Left lobe of liver (tissue), 2 donors: ENCODE data around the gene PPARD. TPM values are rescaled to one million over a fixed set of nuclear protein-coding genes. Genes with fewer than 3 reads are reported as not detected.
"Not testable (repeated sequence)": the region's sequence is repeated elsewhere in the genome, so short reads cannot be mapped to it uniquely, and the experiment has no call there.

Experiments used
- ATAC-seq: fragments of 200-7000 bp; cut with Tn5 transposase; one replicate; pipeline ENCODE4 v1.9.1; 2020; ENCODE audit warnings: mild to moderate bottlenecking, moderate library complexity
- DNase-seq: peaks from one replicate; pipeline ENCODE4 v3.0.0-alpha.2; 2020; ENCODE audit warnings: low spot score
- total RNA-seq: library from RNA; stranded (reverse); gene quantifications from one replicate; pipeline ENCODE4 v1.2.1, GENCODE V29; 2021
- donor health status: DM: no; HTN: no; CAD: no; lungs with moderate emphysema.
- donor health status: DM: no; HTN: yes; CAD: no.

PPARD gene
- 10.8 TPM for total RNA-seq

DNA sequence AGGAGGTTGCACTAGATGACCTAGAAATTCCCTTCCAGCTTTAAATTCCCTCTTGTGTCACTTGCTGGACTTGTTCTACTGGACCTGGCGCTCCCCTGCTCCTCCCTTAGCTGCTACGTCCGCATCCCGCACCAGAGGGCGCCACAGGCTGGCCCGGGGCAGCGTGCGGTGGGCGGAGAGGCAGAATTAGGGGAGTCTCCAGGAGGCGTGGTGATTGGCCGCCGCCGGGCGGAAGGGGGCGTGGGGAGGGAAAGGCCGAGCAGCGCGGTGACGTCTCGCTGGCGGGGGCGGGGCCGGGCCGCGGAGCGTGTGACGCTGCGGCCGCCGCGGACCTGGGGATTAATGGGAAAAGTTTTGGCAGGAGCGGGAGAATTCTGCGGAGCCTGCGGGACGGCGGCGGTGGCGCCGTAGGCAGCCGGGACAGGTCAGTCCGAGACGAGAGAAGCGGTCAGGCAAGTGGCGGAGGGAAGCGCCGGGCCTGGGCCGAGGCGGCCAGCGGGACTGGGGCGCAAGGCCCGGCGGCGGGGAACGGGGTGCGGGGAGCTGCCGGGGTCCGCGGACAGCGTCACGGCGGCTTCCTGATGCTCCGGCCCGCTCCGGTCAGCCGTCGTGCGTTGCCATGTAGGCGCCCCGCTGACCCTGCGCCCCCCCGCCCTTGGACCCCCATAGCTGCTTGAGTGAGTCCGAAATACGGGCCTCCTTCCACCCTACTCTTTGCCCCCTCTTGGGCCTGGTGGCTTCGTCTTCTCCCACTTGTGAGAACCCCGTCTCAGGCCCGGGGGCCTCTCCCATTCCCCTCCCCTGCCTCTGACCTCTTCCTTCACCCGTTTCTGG, at the start of gene PPARD:
PPARD (plus strand) TSS at position 301 of the 834 bp plus-strand sequence. CDS start 68,530 bp downstream, outside the sequence.
- DNase-seq (peak; percentile 99), ATAC-seq (peak; percentile 98)

DNA sequence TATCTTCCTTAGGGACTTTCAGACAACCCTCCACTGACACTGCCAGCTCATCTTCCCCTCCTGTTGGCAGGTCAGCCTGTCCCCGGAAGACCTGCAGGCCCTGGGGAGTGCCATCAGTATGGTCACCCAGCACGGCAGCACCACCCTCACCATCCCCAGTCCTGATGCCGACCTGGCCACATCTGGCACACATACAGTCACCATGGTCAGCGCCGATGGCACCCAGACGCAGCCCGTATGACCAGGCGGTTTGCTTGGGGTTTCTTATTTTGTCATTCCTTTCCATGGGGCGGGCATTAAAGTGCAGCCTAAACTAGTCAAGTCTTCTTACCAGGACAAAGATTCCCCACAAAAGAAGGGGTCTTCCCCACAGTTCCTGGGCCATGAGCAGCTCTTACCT, 48.7 kb upstream of the PPARD start:
- DNase-seq = no peak
- no peak for ATAC-seq

- DNase-seq (no peak), ATAC-seq (peak; percentile 86)
These were observed 47.9 kb upstream of the PPARD start for GRCh38 chr6:35294308-35294945.

DNA sequence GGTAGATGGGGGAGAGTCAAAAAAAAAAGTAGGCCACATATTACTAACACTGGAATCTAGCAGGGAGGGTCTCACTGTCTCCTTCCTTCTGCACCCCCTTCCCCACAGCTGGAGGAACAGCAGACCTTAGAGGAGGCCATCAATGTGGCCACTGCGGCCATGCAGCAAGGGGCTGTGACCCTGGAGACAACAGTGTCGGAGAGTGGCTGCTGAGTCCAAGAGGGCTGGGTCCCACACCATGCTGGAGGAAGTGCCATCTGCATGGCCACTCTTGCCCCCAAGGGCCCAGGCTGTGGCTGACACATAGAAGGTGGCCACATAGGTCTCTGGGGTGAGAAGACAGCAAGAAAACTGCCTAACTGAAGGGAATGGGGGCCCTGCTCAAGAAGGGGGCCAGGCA, 47.3 kb upstream of the PPARD start:
- ATAC-seq (no peak), DNase-seq (no peak)

- DNase-seq (no peak), ATAC-seq (no peak)
These were observed 46.6 kb upstream of the PPARD start for GRCh38 chr6:35295521-35296315.

DNA sequence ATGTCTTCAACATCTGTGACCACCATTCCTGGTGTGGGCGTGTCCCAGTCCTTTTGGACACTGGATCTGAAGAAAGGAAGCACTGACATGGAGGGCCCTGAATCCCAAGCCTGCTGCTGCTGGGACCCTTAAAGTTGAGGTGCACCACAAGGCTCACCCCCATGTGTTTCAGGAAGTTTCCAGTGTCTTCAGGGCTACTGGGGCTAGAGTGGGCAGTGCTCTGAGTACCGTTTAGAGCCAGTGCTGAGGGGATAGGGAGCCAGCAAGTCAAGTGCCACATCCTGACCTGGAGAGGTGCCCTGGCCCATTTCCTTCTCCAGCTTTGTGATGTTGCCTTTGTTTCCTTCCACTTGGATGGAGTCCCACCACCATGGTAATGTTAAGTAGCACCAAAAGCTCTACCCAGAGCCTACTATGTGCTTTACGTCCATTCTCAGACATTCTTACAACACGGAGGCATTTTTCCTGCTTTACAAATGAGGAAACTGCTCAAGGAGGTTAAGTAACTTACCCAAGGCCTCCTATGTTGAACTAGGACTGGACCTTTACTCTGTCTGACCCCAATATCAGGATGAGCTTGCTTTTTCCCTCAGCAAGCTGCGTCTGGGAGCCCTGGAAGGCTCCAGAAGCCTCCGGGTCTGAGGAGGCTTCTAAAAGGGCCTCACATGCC, 45.3 kb upstream of the PPARD start:
- ATAC-seq (no peak), DNase-seq (no peak)

- DNase-seq = peak; percentile 65
- ATAC-seq = peak; percentile 66
These were observed 44.5 kb upstream of the PPARD start, which contains the start of gene DEF6 for GRCh38 chr6:35297601-35298481. Gene DEF6 (plus strand): TSS chr6:35297818. CDS start chr6:35297857, 39 bp downstream.

DNA sequence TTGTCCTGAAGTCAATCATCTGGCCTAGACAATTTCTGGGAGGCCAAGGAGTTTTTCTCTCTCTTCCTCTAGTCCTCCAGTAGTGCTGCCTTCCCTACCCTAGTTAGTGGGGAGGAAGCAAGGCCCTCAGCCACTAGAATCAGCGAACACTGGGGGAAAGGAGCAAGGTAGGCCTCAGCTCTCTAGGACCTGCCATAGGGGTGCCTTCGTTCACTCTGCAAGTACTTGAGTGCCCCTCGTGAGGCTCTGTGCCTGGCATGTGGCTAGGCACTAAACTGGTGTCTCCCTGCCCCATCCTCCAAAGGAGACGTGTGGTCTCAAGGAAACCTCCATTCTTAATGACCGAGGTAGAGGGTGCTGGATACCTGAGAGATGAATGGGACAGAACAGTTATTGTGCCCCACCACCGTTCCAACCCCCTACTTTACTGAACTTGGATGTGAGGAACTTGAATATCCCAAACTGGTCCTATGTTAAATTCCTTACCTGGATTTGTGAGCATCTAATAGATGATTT, 43.7 kb upstream of the PPARD start:
- no peak for DNase-seq
- ATAC-seq = no peak

DNA sequence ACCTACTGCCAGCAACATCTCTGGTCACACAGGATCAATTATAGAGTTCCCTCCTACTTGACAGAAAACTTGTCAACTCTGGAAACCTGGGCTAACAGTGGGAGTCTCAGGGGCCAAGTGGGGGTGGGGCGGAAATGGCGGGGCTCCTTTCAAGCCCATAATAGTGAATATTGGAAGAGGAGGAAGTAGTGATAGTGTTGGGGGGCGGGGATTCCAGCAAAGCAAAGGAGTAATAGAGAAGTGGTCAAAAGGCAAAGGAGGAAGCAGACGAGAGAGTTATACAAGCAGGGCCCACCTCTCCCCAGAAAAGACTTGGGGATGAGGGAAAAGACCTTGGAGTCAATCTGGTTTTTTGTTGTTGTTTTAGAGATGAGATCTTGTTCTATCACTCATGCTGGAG, 42.7 kb upstream of the PPARD start:
- DNase-seq = no peak

DNA sequence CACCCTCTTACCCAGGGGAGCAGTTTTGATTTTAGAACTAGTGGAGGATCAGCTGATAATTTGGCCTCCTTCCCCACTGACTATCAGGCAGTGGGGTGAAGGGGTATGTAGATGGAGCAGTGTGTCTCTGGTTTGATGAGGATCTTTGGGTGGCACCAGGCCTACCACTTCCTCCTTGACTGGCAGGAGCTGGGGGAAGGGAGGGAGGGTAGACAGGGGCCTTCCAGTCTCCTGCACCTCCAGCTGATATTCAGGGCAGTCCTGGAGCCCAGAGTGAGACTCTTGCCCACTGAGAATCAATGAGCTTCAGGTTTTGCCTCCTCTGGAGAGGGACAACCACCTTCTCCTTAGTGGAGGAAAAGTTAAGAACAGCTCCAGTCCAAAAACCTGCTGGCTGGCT, 41.5 kb upstream of the PPARD start:
- ATAC-seq (no peak), DNase-seq (no peak)

More for the DNA sequence above, 42.7 kb upstream of the PPARD start:
- no peak for ATAC-seq

GRCh38 chr6:35302604-35303241, 39.6 kb upstream of the PPARD start:
- DNase-seq (no peak), ATAC-seq (peak; percentile 69)

GRCh38 chr6:35304299-35304698, 38.1 kb upstream of the PPARD start:
- no peak for DNase-seq
- no peak for ATAC-seq

DNA sequence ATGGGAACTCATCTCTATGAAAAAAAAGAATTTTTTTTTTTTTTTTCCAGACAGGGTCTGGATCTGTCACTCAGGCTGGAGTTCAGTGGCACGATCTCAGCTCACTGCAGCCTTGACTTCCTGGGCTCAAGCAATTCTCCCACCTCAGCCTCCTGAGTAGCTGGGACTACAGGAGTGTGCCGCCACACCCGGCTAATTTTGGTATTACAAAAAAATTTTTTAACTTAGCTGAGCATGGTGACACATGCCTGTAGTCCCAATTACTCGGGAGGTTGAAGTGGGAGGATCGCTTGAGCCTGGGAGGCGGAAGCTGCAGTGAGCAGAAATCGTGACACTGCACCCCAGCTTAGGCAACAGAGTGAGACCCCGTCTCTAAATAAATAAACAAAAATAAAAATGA, 37.2 kb upstream of the PPARD start:
- ATAC-seq = no peak
- DNase-seq = no peak

DNA sequence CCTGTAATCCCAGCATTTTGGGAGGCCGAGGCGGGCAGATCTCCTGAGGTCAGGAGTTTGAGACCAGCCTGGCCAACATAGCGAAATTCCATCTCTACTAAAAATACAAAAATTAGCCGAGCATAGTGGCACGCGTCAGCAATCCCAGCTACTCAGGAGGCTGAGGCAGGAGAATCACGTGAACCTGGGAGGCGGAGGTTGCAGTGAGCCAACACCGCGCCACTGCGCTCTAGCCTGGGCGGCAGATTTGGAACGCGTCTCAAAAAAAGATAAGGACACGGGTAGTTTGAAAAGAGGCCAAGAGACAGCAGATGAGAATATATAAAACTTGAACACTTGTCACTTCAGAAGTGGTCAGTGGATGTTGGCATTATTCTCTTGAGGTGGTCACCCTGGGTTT, 35.2 kb upstream of the PPARD start:
- DNase-seq, ATAC-seq: not testable (repeated sequence)

- ATAC-seq, DNase-seq: not testable (repeated sequence)
These were observed 33.8 kb upstream of the PPARD start for GRCh38 chr6:35308543-35308942.

GRCh38 chr6:35309611-35310264, 32.6 kb upstream of the PPARD start:
- ATAC-seq (no peak), DNase-seq (no peak)

GRCh38 chr6:35310265-35310831, 32.0 kb upstream of the PPARD start:
- ATAC-seq (no peak), DNase-seq (no peak)

DNA sequence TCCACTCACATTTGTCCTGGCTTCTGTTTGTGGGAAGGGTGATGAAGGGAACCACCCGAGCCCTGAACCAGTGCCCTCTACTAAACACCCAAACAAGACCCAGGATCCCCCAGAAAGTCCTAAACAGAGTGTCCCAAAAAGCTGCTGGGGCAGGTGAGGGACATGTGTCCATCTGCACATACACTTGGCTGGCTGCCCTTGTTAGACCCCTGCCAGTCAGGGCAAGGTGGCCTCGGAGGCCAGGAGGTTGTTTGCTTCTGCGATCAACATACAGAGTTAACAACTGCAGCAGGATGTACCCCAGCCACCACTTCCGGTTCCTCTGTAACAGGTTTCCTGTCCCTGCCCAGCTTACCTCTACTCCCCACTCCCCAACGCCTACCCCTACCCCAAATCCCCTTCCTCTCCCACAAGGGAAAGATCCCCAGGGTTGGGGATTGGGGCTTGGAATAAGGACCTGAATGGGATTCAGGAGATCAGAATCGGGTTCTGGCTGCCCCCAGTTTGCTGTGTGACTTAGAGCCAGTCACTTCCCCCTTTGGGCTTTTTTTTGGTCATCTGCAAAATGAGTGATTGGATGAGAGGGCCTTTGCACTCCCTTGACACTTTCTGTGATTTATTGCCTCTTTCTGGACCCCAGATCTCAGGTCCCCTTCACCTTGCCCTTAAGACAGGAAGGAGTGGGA, 30.8 kb upstream of the PPARD start:
- DNase-seq (no peak), ATAC-seq (no peak)
